ENCODE data around the gene USP32. TPM values are rescaled to one million over a fixed set of nuclear protein-coding genes. Genes with fewer than 3 reads are reported as not detected.
"Not testable (repeated sequence)": the region's sequence is repeated elsewhere in the genome, so short reads cannot be mapped to it uniquely, and the experiment has no call there.

USP32 gene
- total and polyA plus RNA-seq, 7 donors: 19.5 to 64.9 (median 38.6) TPM

DNA sequence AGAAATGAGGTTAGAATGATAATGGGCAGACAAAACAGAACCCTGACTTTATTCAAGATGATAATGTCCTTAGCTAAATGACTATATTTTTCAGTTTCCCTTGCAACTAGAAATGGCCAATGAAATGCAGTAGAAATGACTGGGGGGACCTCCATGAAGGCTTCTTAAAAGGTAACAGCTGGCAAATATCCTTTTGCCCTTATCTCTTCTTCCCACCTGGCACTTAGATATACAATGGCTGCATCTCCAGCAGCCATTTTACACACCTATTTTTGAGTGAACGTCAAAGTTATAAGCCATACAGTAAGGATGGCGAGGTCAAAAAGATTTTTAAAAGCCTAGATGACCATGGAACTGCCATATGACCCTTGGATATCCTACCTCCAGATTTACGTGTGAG is 39.9 kb downstream of the USP32 start:
- Histone ChIP-seq H3K4me1 (peaks cover 19% of the 10 kb centered on the region), H3K4me3 (no peak overlapping the region), H3K27me3 (ENCODE audit: insufficient read depth in 3 of 3, low read length in 2 of 3) (no peaks in the 10 kb centered on the region), H3K9me3 (no peaks in the 10 kb centered on the region), H3K27ac (no peak overlapping the region), H3K36me3 (ENCODE audit: insufficient read depth in 1 of 2, low read depth in 1 of 2) (no peaks in the 10 kb centered on the region)
- intact Hi-C loops (cut with DNase I): no loop called here
- ATAC-seq (no peak), DNase-seq (no peak)
- TF ChIP-seq, protein P1, sequence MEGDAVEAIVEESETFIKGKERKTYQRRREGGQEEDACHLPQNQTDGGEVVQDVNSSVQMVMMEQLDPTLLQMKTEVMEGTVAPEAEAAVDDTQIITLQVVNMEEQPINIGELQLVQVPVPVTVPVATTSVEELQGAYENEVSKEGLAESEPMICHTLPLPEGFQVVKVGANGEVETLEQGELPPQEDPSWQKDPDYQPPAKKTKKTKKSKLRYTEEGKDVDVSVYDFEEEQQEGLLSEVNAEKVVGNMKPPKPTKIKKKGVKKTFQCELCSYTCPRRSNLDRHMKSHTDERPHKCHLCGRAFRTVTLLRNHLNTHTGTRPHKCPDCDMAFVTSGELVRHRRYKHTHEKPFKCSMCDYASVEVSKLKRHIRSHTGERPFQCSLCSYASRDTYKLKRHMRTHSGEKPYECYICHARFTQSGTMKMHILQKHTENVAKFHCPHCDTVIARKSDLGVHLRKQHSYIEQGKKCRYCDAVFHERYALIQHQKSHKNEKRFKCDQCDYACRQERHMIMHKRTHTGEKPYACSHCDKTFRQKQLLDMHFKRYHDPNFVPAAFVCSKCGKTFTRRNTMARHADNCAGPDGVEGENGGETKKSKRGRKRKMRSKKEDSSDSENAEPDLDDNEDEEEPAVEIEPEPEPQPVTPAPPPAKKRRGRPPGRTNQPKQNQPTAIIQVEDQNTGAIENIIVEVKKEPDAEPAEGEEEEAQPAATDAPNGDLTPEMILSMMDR (IDR thresholded peaks at IDR 0.05): no peak
- WGBS, 3 donors: 94 to 99% (median 94%) methylated on average over 3 of the region's 3 CpGs

DNA sequence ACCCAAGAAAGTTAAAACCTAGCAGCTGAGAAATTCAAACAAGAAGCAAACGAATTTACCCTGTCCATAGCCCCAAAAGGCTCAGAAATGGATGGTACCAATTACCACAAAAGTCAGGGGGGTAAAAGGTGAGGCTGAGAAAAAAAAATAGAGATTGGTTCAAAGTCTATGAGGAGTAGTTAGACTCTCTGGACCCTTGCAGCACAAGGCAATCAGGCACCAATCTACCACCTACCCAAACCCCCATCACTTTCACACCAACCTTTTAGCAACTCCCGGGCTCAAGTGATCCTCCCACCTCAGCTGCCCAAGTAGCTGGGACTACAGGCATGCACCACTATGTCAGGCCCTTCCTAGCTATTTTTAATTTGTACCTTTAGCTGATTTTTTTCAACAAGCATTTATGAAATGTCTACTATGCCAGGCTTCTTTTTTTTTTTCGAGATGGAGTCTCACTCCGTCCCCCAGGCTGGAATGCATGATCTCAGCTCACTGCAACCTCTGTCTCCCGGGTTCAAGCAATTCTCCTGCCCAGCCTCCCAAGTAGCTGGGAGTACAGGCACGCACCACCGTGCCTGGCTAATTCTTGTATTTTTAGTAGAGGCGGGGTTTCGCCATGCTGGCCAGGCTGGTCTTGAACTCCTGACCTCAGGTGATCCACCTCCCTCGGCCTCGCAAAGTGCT is 40.8 kb downstream of the USP32 start:
- Histone ChIP-seq H3K9me3 (no peaks in the 10 kb centered on the region), H3K27me3 (ENCODE audit: insufficient read depth in 3 of 3, low read length in 2 of 3) (no peaks in the 10 kb centered on the region), H3K36me3 (ENCODE audit: insufficient read depth in 1 of 2, low read depth in 1 of 2) (no peaks in the 10 kb centered on the region), H3K27ac (no peak overlapping the region), H3K4me3 (no peak overlapping the region), H3K4me1 (peaks cover 10% of the 10 kb centered on the region)
- intact Hi-C loops (cut with DNase I): no loop called here
- DNase-seq: no peak
- TF ChIP-seq, protein P1 (IDR thresholded peaks at IDR 0.05): no peak
- ATAC-seq: peak in 1 of 4 donors; percentile 35
- WGBS, 3 donors: 71 to 82% (median 74%) methylated on average over 11 of the region's 11 CpGs

DNA sequence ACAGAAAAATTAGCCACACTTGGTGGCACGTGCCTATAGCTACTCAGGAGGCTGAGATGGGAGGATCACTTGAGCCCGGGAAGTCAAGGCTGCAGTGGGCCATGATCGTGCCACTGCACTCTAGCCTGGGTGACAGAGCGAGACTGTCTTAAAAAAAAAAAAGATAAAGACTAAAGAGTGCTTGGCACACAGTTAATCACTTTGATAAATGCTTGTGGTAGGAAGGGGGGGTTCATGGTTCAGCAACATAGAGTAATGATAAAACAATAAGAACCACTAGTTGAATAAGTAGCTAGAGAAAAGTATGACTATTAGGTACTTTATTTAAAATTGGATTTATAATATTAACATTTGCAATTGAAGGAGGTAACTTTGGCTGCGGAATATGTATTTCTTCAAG is 43.3 kb downstream of the USP32 start:
- WGBS, 3 donors: 97 to 98% (median 98%) methylated on average over 5 of the region's 5 CpGs
- TF ChIP-seq, protein P1 (IDR thresholded peaks at IDR 0.05): no peak

DNA sequence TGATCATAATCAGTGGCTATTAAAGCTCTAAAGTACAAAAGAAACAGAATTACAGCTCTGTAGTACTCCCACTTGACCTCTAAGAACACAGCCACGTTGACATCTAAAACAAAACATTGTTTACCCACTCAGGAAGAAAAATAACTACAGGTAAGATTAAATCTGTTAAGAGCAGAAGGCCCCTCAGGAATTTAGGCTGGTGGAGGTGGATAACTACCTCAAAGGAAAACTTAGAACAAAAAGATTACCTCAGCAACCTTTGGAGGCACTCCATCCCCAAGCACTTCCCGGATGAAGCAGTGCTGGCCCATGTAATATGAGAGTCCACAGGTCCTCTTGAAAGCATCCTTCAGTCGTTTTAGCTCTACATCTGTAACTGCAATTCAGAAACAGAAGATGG is 46.7 kb downstream of the USP32 start:
- peaks cover 5% of the 10 kb centered on the region for H3K4me1 ChIP-seq
- 49 to 69% (median 52%) methylated on average over 3 of the region's 3 CpGs for WGBS, 3 donors
- H3K36me3 ChIP-seq (ENCODE audit: insufficient read depth in 1 of 2, low read depth in 1 of 2): peaks cover 0 to 42% of the 10 kb centered on the region in 2 donors
- H3K27ac ChIP-seq: no peak overlapping the region
- H3K4me3 ChIP-seq: no peak overlapping the region
- no peaks in the 10 kb centered on the region for H3K27me3 ChIP-seq (ENCODE audit: insufficient read depth in 3 of 3, low read length in 2 of 3)
- TF ChIP-seq, protein P1 (IDR thresholded peaks at IDR 0.05): no peak
- no peak for DNase-seq
- no peak for ATAC-seq
- intact Hi-C loops (cut with DNase I): no loop called here
- H3K9me3 ChIP-seq: no peaks in the 10 kb centered on the region

More for the DNA sequence above, 43.3 kb downstream of the USP32 start:
- Histone ChIP-seq H3K27ac (no peak overlapping the region), H3K9me3 (no peaks in the 10 kb centered on the region), H3K27me3 (ENCODE audit: insufficient read depth in 3 of 3, low read length in 2 of 3) (no peaks in the 10 kb centered on the region), H3K4me1 (peaks cover 5% of the 10 kb centered on the region), H3K4me3 (no peak overlapping the region), H3K36me3 (ENCODE audit: insufficient read depth in 1 of 2, low read depth in 1 of 2) (peaks cover 0 to 19% of the 10 kb centered on the region in 2 donors)
- intact Hi-C loops (cut with DNase I): no loop called here
- ATAC-seq (no peak), DNase-seq (no peak)

DNA sequence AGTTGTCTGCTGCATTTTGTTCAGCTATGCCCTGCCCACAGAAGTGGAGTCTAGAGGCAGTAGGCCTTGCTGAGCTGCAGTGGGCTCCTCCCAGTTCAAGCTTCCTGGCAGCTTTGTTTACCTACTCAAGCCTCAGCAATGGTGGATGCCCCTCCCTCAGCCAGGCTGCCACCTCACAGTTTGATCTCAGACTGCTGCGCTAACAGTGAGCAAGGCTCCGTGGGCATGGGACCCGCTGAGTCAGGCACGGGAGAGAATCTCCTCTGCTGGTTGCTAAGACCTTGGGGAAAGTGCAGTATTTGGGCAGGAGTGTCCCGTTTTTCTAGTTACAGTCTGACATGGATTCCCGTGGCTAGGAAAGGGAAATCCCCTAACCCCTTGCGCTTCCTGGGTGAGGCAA is 49.4 kb downstream of the USP32 start:
- ATAC-seq; H3K4me1 ChIP-seq; intact Hi-C loops (cut with DNase I); H3K27ac ChIP-seq; H3K4me3 ChIP-seq; DNase-seq; H3K9me3 ChIP-seq; H3K27me3 ChIP-seq (ENCODE audit: insufficient read depth in 3 of 3, low read length in 2 of 3): not testable (repeated sequence)
- WGBS, 3 donors: 94 to 96% (median 95%) methylated on average over 7 of the region's 7 CpGs
- peaks cover 0 to 45% of the 10 kb centered on the region in 2 donors for H3K36me3 ChIP-seq (ENCODE audit: insufficient read depth in 1 of 2, low read depth in 1 of 2)
